ENCODE measurements around the gene ATF7.

- no peak for TF ChIP-seq POLR2A (IDR thresholded peaks at IDR 0.05; ENCODE audit: low read depth, low read length)
- no peak for TF ChIP-seq PAX5 (IDR thresholded peaks at IDR 0.05; ENCODE audit: insufficient read depth, low read length, severe bottlenecking)
- TF ChIP-seq POLR2AphosphoS5 (IDR thresholded peaks at IDR 0.05; ENCODE audit: low read depth, low read length) = no peak
Observed at GRCh38 chr12:53567961-53568808, 58.0 kb downstream of the ATF7 start.
